T-helper 2 cell treated with Interferon-gamma antibody and Interleukin-4, amounts not matched to agents 5 μg/mL and 100 μg/mL, for 36 hours (primary cell): Measurements from ENCODE around the gene TLL1.

Experiments used
- DNase-seq: peaks from one replicate; pipeline ENCODE4 v3.0.0; 2021; ENCODE audit warnings: low spot score
- H3K27ac Mint-ChIP-seq: one replicate; pipeline ENCODE4 v1.8.0; 2021; ENCODE audit warnings: mild to moderate bottlenecking, mixed read lengths
- H3K27me3 Mint-ChIP-seq: one replicate; pipeline ENCODE4 v1.8.0; 2021; ENCODE audit warnings: low read depth, mixed read lengths
- H3K36me3 Mint-ChIP-seq: one replicate; pipeline ENCODE4 v1.8.0; 2021; ENCODE audit warnings: low read depth, mixed read lengths
- H3K4me1 Mint-ChIP-seq: one replicate; pipeline ENCODE4 v1.8.0; 2021; ENCODE audit warnings: low read depth, mixed read lengths
- H3K4me3 Mint-ChIP-seq: one replicate; pipeline ENCODE4 v1.8.0; 2022; ENCODE audit warnings: mild to moderate bottlenecking, moderate library complexity, mixed read lengths
- H3K9me3 Mint-ChIP-seq: one replicate; pipeline ENCODE4 v1.8.0; 2021; ENCODE audit warnings: mixed read lengths

TLL1 gene

DNA sequence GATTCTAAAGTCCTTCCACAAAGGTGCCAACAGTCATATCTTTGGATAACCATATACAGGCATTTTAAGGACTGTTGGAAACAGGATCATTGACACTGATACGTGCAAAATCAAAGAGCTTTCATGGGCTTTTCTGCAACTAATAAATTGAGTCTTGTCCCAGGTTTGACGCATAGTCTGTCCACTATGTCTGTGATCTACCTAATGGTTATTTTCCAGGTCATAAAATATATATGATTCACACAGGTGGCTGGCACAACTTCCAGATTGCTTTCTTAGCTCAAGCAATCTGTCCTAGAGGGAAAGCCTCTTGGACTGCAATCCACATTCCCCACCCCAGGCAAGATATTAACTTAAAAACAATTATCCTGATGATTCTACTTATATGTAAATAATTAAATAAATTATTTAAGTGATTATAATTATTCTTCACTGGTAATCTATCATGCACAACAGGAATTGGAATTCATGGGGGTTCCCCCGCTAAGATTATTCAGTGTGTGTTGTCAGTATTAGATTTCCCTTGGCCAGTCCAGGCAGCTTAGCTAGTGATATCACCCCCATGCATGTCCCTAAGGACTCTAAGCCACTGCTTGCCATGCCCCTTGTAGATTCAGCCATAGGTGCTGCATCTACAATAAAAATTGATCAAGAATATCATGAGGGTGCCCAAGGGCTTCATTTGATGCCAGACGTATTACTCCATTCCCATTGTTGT is 97.8 kb downstream of the TLL1 start:
- DNase-seq, result no peak
- H3K9me3 Mint-ChIP-seq, result peaks cover 6% of the 10 kb centered on the region

GRCh38 chr4:165971446-165971845 is 98.4 kb downstream of the TLL1 start:
- H3K27me3 Mint-ChIP-seq, result no peaks in the 10 kb centered on the region
- peaks cover 2% of the 10 kb centered on the region for H3K9me3 Mint-ChIP-seq
- DNase-seq, result no peak
- H3K4me1 Mint-ChIP-seq, result no peaks in the 10 kb centered on the region
- H3K4me3 Mint-ChIP-seq, result no peak overlapping the region
- H3K27ac Mint-ChIP-seq, result no peak overlapping the region
- H3K36me3 Mint-ChIP-seq, result no peaks in the 10 kb centered on the region

More for the DNA sequence above, 97.8 kb downstream of the TLL1 start:
- Mint-ChIP-seq H3K27me3 (no peaks in the 10 kb centered on the region), H3K36me3 (no peaks in the 10 kb centered on the region), H3K4me1 (no peaks in the 10 kb centered on the region), H3K4me3 (no peak overlapping the region), H3K27ac (no peak overlapping the region)

- H3K4me1 Mint-ChIP-seq, result no peaks in the 10 kb centered on the region
- no peak overlapping the region for H3K27ac Mint-ChIP-seq
- no peak overlapping the region for H3K4me3 Mint-ChIP-seq
- H3K36me3 Mint-ChIP-seq, result no peaks in the 10 kb centered on the region
- DNase-seq, result no peak
- H3K27me3 Mint-ChIP-seq, result no peaks in the 10 kb centered on the region
- H3K9me3 Mint-ChIP-seq, result no peaks in the 10 kb centered on the region
These were observed 98.9 kb downstream of the TLL1 start for GRCh38 chr4:165971933-165972332.

DNA sequence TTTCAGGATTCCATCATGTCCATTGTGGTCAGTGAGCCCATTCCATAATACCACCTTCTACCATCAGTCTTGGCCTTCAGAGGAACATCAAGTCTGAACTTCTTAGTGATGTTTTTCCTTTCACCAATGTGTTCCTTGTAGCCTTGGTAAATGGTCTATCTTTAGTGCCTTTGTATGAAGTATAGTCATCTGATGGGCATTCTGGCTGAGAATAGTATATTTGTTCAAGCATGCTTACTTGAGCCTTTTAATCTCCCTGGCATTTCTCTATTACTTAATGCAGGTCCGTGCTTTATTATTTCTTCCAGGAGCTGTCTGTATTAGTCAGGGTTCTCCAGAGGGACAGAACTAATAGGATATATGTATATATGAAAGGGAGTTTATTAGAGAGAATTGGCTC is 99.7 kb downstream of the TLL1 start:
- no peak overlapping the region for H3K27ac Mint-ChIP-seq
- no peaks in the 10 kb centered on the region for H3K4me1 Mint-ChIP-seq
- no peaks in the 10 kb centered on the region for H3K9me3 Mint-ChIP-seq
- H3K36me3 Mint-ChIP-seq, result no peaks in the 10 kb centered on the region
- no peak overlapping the region for H3K4me3 Mint-ChIP-seq
- no peak for DNase-seq
- H3K27me3 Mint-ChIP-seq, result no peaks in the 10 kb centered on the region

DNA sequence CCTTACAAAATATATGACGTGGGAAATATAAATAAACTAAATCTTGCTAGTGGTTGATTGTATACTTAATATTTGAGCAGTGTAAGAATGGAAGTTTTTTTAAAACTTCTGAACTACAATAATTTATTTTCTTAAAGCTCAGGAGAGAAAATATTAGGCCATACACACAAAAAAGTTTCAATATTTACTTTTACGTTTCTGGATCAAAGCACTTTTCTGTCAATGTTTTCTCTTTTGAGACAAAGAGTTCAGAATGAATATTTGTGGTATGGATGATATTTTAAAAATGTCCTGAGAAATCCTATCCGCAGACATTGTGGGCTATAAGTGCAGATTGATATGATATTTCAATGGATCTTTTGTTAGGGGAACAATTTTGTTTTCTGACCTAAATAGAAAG is 109.9 kb downstream of the TLL1 start:
- no peaks in the 10 kb centered on the region for H3K27me3 Mint-ChIP-seq
- H3K9me3 Mint-ChIP-seq, result no peaks in the 10 kb centered on the region
- DNase-seq, result no peak
- H3K27ac Mint-ChIP-seq, result no peak overlapping the region
- H3K4me3 Mint-ChIP-seq, result no peak overlapping the region
- no peaks in the 10 kb centered on the region for H3K4me1 Mint-ChIP-seq
- no peaks in the 10 kb centered on the region for H3K36me3 Mint-ChIP-seq

DNA sequence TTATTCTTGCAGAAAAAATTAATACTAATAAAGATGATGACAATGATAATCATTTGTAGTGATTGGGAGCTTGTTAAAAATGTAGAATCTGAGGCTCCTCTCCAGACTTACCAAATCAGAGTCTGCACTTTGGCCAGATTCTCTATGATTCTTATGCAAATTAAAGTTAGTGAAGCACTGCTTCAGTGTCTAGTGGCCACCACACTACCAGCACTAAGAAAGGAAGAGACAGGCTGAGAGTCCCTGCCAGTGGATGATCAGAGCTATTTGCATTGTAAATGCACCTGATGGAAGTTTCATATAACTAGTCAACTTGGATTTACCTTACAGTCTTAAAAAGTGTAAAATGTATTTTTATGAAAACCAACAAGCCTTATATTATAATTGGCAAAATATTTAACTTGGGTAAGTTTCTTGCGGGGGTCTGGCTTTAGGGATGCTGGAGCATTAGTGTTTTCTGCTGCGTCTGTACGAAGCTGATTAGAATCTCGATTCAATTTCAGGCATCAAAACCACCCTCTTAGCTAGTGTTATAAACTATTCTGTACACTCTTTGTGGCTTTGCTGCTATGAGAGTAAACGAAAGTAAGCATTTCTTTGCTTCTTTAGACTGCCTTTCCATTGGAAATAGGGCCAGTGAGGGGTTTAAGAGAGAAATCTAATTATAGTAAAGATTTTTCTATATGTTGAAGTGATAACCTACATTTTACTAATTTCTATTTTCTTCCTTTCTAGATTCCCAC is 114.1 kb downstream of the TLL1 start:
- Mint-ChIP-seq H3K9me3 (no peaks in the 10 kb centered on the region), H3K4me3 (no peak overlapping the region), H3K27ac (no peak overlapping the region), H3K4me1 (no peaks in the 10 kb centered on the region), H3K36me3 (no peaks in the 10 kb centered on the region), H3K27me3 (no peaks in the 10 kb centered on the region)
- no peak for DNase-seq

DNA sequence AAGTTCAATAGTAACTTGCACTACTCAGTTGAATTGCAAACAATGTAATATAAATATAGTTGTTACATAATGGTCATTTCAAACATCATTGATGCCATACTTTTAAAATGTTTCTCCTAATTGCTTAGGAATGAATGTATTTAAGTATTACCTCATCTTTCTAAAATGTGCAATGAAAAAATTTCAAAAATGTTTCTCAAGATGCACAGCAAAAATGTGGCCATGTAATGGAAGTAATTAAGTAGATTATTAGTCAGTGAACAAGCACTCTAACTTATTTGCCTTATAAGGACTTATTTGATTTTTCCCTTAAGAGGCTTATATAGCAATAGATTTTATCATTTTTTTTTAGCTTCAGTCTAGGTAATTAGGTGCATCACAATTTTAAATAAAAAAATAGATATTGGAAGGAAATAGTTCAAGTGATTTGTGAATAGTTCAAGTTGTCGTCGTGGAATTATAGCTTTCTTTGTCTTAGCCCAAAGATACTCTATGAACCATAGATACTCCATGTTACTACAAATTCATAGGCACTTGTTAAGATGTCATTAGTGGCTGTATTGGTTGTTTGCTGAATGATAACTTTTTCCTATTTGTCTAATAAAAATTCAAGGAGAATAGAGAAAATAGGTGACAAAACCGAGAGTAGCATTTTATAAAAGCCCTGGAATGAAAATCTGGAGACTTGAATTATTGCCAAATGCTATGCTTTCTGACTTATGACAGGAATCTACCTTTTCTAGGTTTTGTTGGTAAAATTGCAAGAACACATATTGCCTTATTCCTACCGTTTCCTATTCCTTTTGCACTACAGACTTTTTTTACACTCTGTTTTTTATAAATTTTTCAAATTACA is 118.5 kb downstream of the TLL1 start:
- no peaks in the 10 kb centered on the region for H3K27me3 Mint-ChIP-seq
- no peaks in the 10 kb centered on the region for H3K4me1 Mint-ChIP-seq
- no peaks in the 10 kb centered on the region for H3K9me3 Mint-ChIP-seq
- H3K4me3 Mint-ChIP-seq, result no peak overlapping the region
- no peak overlapping the region for H3K27ac Mint-ChIP-seq
- no peak for DNase-seq
- no peaks in the 10 kb centered on the region for H3K36me3 Mint-ChIP-seq

GRCh38 chr4:165992283-165992682 is 119.2 kb downstream of the TLL1 start:
- no peaks in the 10 kb centered on the region for H3K27me3 Mint-ChIP-seq
- H3K27ac Mint-ChIP-seq, result no peak overlapping the region
- H3K9me3 Mint-ChIP-seq, result no peaks in the 10 kb centered on the region
- no peak overlapping the region for H3K4me3 Mint-ChIP-seq
- no peak for DNase-seq
- H3K36me3 Mint-ChIP-seq, result no peaks in the 10 kb centered on the region
- no peaks in the 10 kb centered on the region for H3K4me1 Mint-ChIP-seq

DNA sequence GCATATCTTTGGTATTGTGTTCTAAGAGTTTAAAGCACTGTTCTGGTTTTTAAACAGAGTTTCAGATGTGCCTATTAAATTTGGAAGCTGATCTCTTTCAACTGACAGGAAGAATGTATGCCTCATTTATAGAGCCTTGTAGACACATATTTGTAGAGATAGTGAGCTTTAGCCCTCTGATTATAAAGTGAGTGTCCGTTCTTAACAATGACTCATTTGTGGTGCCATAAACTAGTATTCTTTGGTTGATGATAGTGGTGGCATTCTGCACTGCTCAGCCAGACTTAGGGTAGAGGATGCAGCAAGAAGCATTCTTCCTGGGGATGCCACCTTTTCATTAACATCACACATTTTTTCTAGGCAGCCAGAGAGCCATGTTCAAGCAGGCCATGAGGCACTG is 121.7 kb downstream of the TLL1 start:
- Mint-ChIP-seq H3K36me3 (no peaks in the 10 kb centered on the region), H3K4me1 (no peaks in the 10 kb centered on the region), H3K27me3 (no peaks in the 10 kb centered on the region), H3K4me3 (no peak overlapping the region), H3K9me3 (no peaks in the 10 kb centered on the region), H3K27ac (no peak overlapping the region)
- DNase-seq, result no peak

- Mint-ChIP-seq H3K4me1 (no peaks in the 10 kb centered on the region), H3K27me3 (no peaks in the 10 kb centered on the region), H3K9me3 (no peaks in the 10 kb centered on the region), H3K27ac (no peak overlapping the region), H3K36me3 (no peaks in the 10 kb centered on the region), H3K4me3 (no peak overlapping the region)
- no peak for DNase-seq
These were observed 130.8 kb downstream of the TLL1 start for GRCh38 chr4:166003811-166004210.

GRCh38 chr4:166006217-166006616 is 133.2 kb downstream of the TLL1 start:
- Mint-ChIP-seq H3K27ac (no peak overlapping the region), H3K4me1 (no peaks in the 10 kb centered on the region), H3K27me3 (no peaks in the 10 kb centered on the region), H3K9me3 (no peaks in the 10 kb centered on the region), H3K36me3 (no peaks in the 10 kb centered on the region), H3K4me3 (no peak overlapping the region)
- no peak for DNase-seq

- Mint-ChIP-seq H3K27me3 (no peaks in the 10 kb centered on the region), H3K4me3 (no peak overlapping the region), H3K4me1 (no peaks in the 10 kb centered on the region), H3K27ac (no peak overlapping the region), H3K9me3 (no peaks in the 10 kb centered on the region), H3K36me3 (no peaks in the 10 kb centered on the region)
- no peak for DNase-seq
These were observed 135.5 kb downstream of the TLL1 start for GRCh38 chr4:166008510-166008909.

GRCh38 chr4:166012129-166013030 is 139.3 kb downstream of the TLL1 start:
- Mint-ChIP-seq H3K27ac (no peak overlapping the region), H3K4me1 (no peaks in the 10 kb centered on the region), H3K27me3 (no peaks in the 10 kb centered on the region), H3K9me3 (no peaks in the 10 kb centered on the region), H3K4me3 (no peak overlapping the region), H3K36me3 (no peaks in the 10 kb centered on the region)
- no peak for DNase-seq
